ENCODE measurements around the gene NBPF14.
"Not testable (repeated sequence)": the region's sequence is repeated elsewhere in the genome, so short reads cannot be mapped to it uniquely, and the experiment has no call there.

The NBPF14 gene

DNA sequence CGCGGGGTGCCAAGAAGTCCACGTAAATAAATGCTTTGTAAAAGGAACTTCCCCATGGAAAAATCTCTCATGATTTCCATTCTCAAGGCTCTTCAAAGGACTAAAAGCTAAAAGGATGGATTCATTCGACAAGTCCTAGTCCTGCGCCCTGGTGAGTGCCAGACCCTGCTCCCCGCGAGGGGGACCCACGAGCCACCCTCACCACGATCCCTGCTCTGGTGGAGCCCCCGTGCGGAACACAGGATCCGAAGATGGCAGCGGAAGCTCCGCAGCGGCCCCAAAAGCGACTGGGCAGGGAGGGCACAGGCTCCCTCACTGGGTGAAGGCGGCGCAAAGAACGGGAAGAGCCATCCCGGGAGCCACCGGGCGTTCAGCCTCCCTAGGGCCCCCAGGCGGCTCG lies 67.2 kb downstream of the NBPF14 start:
- H3K9ac ChIP-seq (ENCODE audit: low read depth, low read length, poor library complexity, severe bottlenecking); H3K4me2 ChIP-seq (ENCODE audit: low read depth, low read length, poor library complexity, severe bottlenecking); H3K9me2 ChIP-seq (replicated peaks; ENCODE audit: low read depth, low read length); H3K9me3 ChIP-seq (ENCODE audit: insufficient read depth, low read depth, low read length); H3K79me2 ChIP-seq (ENCODE audit: insufficient read depth, low read length); H2AFZ ChIP-seq (ENCODE audit: low read length); H3K4me3 ChIP-seq (ENCODE audit: low read length, poor library complexity, severe bottlenecking); H3K4me1 ChIP-seq (ENCODE audit: insufficient read depth, low read length, poor library complexity, severe bottlenecking); H3K27me3 ChIP-seq (ENCODE audit: insufficient read depth, low read length, poor library complexity, severe bottlenecking); H4K20me1 ChIP-seq (ENCODE audit: insufficient read depth, low read length, poor library complexity, severe bottlenecking); H3F3A ChIP-seq (ENCODE audit: low read depth); H3K36me3 ChIP-seq (ENCODE audit: insufficient read depth, low read length): not testable (repeated sequence)

DNA sequence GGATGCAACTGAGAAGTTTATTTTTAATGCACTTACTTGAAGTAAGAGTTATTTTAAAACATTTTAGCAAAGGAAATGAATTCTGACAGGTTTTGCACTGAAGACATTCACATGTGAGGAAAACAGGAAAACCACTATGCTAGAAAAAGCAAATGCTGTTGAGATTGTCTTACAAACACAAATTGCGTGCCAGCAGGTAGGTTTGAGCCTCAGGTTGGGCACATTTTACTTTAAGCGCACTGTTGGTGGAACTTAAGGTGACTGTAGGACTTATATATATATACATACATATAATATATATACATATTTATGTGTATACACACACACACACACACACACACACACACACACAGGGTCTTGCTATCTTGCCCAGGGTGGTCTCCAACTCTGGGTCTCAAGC lies 69.2 kb downstream of the NBPF14 start:
- not testable (repeated sequence) for H3K9me2 ChIP-seq (replicated peaks; ENCODE audit: low read depth, low read length); H3K79me2 ChIP-seq (ENCODE audit: insufficient read depth, low read length); H3K36me3 ChIP-seq (ENCODE audit: insufficient read depth, low read length); H3F3A ChIP-seq (ENCODE audit: low read depth); H3K9ac ChIP-seq (ENCODE audit: low read depth, low read length, poor library complexity, severe bottlenecking); H3K27me3 ChIP-seq (ENCODE audit: insufficient read depth, low read length, poor library complexity, severe bottlenecking); H3K4me3 ChIP-seq (ENCODE audit: low read length, poor library complexity, severe bottlenecking); H3K9me3 ChIP-seq (ENCODE audit: insufficient read depth, low read depth, low read length); H3K4me1 ChIP-seq (ENCODE audit: insufficient read depth, low read length, poor library complexity, severe bottlenecking); H2AFZ ChIP-seq (ENCODE audit: low read length); H4K20me1 ChIP-seq (ENCODE audit: insufficient read depth, low read length, poor library complexity, severe bottlenecking); H3K4me2 ChIP-seq (ENCODE audit: low read depth, low read length, poor library complexity, severe bottlenecking)

DNA sequence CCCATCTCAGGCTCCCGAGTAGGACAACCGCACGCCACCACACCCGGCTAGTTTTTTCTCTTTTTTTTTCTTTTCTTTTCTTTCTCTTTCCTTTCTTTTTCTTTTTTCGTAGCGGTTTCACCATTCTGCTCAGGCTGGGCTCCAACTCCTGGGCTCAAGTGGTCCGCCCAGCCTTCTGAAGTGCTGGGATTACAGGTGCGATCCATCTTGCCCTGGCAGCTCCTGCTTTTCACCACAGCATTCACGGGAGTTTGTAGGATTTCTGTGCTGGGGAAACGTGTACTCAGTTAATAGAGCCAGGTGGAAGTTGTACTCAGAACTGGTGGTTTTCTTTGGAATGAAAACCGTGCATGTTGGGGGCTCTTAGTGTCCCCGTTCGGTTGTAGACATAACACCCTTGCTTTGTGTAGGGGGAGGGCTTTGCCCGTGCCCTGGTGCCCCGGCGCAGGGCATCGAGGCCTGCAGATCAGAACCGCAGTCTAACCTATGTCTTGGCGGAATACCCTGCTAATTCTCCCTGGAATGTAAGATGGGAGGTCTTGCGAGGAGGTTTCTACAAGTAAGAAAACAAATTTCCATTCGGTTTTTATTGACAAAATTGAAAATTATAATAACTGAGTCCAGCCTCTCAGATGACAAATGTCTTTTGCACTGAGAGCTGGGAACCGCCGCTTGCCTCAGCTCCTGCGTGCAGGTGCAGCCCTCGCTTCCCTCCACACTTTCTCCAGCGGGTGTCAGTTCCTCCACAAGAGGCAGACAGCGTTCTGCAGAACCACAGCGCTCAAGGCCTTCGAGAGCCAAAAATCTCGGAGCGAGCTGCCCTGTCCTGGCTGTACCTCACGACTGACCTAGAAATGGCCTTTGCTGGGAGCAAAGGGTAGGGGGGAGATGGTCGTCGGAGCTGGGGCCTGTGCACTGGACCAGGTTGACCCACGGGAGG lies 72.3 kb downstream of the NBPF14 start:
- H3K9me3 ChIP-seq (ENCODE audit: insufficient read depth, low read depth, low read length); H3K4me1 ChIP-seq (ENCODE audit: insufficient read depth, low read length, poor library complexity, severe bottlenecking); H3F3A ChIP-seq (ENCODE audit: low read depth); H2AFZ ChIP-seq (ENCODE audit: low read length); H3K9me2 ChIP-seq (replicated peaks; ENCODE audit: low read depth, low read length); H4K20me1 ChIP-seq (ENCODE audit: insufficient read depth, low read length, poor library complexity, severe bottlenecking); H3K27me3 ChIP-seq (ENCODE audit: insufficient read depth, low read length, poor library complexity, severe bottlenecking); H3K79me2 ChIP-seq (ENCODE audit: insufficient read depth, low read length); H3K36me3 ChIP-seq (ENCODE audit: insufficient read depth, low read length): not testable (repeated sequence)
- Histone ChIP-seq H3K4me2 (ENCODE audit: low read depth, low read length, poor library complexity, severe bottlenecking) (peak overlapping the region; percentile 62), H3K4me3 (ENCODE audit: low read length, poor library complexity, severe bottlenecking) (peak overlapping the region; percentile 70), H3K9ac (ENCODE audit: low read depth, low read length, poor library complexity, severe bottlenecking) (peak overlapping the region; percentile 75)

DNA sequence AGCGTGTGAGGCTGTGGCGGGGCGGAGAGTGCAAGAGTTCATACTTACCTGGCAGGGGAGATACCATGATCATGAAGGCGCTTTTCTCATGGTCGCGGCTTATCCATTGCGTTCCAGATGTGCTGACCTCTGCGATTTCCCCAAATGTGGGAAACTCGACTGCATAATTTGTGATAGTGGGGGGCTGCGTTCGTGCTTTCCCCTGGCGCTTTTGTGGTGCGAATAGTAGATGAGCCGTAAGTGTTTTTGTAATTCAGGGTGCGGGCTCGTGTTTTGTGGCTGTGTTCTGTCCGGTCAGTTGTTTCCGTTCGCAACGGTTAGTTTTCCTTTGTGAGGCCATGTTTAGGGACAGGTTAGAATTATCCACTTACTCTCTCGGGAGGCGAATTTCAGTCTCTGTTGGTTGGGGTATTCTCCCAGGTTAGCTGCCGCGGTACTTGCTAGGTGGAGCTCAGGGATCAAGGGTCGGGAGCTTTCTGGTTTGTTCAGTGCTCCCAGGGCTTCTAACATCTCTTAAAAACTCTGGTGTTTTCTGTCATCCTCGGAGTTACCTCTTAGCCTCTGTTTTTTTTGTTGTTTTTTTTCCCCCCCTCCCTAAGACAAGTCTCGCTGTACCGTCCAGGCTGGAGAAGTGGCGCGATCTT lies 73.1 kb downstream of the NBPF14 start:
- H3K4me1 ChIP-seq (ENCODE audit: insufficient read depth, low read length, poor library complexity, severe bottlenecking); H3F3A ChIP-seq (ENCODE audit: low read depth); H3K79me2 ChIP-seq (ENCODE audit: insufficient read depth, low read length); H3K27me3 ChIP-seq (ENCODE audit: insufficient read depth, low read length, poor library complexity, severe bottlenecking); H3K9me3 ChIP-seq (ENCODE audit: insufficient read depth, low read depth, low read length); H3K9me2 ChIP-seq (replicated peaks; ENCODE audit: low read depth, low read length); H4K20me1 ChIP-seq (ENCODE audit: insufficient read depth, low read length, poor library complexity, severe bottlenecking); H3K36me3 ChIP-seq (ENCODE audit: insufficient read depth, low read length): not testable (repeated sequence)
- Histone ChIP-seq H3K9ac (ENCODE audit: low read depth, low read length, poor library complexity, severe bottlenecking) (peak overlapping the region; percentile 75), H2AFZ (ENCODE audit: low read length) (peak overlapping the region; percentile 71; the same call in 1 of the 2 replicates), H3K4me3 (ENCODE audit: low read length, poor library complexity, severe bottlenecking) (peak overlapping the region; percentile 70), H3K4me2 (ENCODE audit: low read depth, low read length, poor library complexity, severe bottlenecking) (peak overlapping the region; percentile 62)

DNA sequence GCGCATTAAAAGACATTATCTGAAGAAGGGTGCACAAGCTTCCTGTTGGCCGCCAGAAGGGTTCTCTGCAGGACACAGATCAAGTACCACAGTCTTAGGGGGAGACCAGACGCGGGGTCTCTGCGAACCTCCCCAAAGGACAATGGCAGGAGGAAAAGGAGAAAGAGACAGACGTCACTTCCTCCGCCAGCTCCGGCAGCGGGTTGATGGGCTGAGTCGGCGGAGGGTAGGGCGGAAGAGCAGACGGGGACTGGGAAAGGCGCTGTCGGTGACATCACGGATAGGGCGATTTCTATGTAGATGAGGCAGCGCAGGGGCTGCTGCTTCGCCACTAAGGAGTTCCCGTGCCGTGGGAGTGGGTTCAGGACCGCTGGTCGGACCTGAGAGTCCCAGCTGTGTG lies 73.7 kb downstream of the NBPF14 start:
- H4K20me1 ChIP-seq (ENCODE audit: insufficient read depth, low read length, poor library complexity, severe bottlenecking); H3K79me2 ChIP-seq (ENCODE audit: insufficient read depth, low read length); H3K4me3 ChIP-seq (ENCODE audit: low read length, poor library complexity, severe bottlenecking); H3K9ac ChIP-seq (ENCODE audit: low read depth, low read length, poor library complexity, severe bottlenecking); H3K36me3 ChIP-seq (ENCODE audit: insufficient read depth, low read length); H3K9me3 ChIP-seq (ENCODE audit: insufficient read depth, low read depth, low read length); H3K9me2 ChIP-seq (replicated peaks; ENCODE audit: low read depth, low read length); H3F3A ChIP-seq (ENCODE audit: low read depth); H3K4me1 ChIP-seq (ENCODE audit: insufficient read depth, low read length, poor library complexity, severe bottlenecking); H3K27me3 ChIP-seq (ENCODE audit: insufficient read depth, low read length, poor library complexity, severe bottlenecking): not testable (repeated sequence)
- H3K4me2 ChIP-seq (ENCODE audit: low read depth, low read length, poor library complexity, severe bottlenecking): peak overlapping the region; percentile 44
- H2AFZ ChIP-seq (ENCODE audit: low read length): 0 out of 2 replicates have a peak overlapping the region, but pooled peaks have one; percentile 49

DNA sequence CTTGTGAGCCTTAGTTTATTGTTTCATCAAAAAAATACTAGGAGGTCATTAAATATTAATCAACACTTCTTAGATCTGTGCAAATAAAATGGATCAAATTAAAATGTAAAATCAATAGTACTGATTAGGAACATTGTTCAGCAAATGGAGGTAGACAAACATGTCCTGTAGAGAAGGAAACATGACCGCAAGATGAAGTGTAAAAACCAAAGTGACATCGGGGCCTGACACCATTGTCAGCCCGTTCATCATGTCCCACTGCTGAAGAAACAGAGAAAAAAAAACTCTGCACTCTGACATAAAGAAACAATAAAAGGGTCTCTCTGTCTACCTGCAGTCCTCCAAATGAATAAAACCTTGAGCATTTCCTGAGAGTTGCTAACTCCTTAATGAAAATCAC lies 81.5 kb downstream of the NBPF14 start:
- not testable (repeated sequence) for H3K4me3 ChIP-seq (ENCODE audit: low read length, poor library complexity, severe bottlenecking); H2AFZ ChIP-seq (ENCODE audit: low read length); H4K20me1 ChIP-seq (ENCODE audit: insufficient read depth, low read length, poor library complexity, severe bottlenecking); H3K9me3 ChIP-seq (ENCODE audit: insufficient read depth, low read depth, low read length); H3K27me3 ChIP-seq (ENCODE audit: insufficient read depth, low read length, poor library complexity, severe bottlenecking); H3F3A ChIP-seq (ENCODE audit: low read depth); H3K79me2 ChIP-seq (ENCODE audit: insufficient read depth, low read length); H3K4me2 ChIP-seq (ENCODE audit: low read depth, low read length, poor library complexity, severe bottlenecking); H3K36me3 ChIP-seq (ENCODE audit: insufficient read depth, low read length); H3K9me2 ChIP-seq (replicated peaks; ENCODE audit: low read depth, low read length); H3K4me1 ChIP-seq (ENCODE audit: insufficient read depth, low read length, poor library complexity, severe bottlenecking); H3K9ac ChIP-seq (ENCODE audit: low read depth, low read length, poor library complexity, severe bottlenecking)

DNA sequence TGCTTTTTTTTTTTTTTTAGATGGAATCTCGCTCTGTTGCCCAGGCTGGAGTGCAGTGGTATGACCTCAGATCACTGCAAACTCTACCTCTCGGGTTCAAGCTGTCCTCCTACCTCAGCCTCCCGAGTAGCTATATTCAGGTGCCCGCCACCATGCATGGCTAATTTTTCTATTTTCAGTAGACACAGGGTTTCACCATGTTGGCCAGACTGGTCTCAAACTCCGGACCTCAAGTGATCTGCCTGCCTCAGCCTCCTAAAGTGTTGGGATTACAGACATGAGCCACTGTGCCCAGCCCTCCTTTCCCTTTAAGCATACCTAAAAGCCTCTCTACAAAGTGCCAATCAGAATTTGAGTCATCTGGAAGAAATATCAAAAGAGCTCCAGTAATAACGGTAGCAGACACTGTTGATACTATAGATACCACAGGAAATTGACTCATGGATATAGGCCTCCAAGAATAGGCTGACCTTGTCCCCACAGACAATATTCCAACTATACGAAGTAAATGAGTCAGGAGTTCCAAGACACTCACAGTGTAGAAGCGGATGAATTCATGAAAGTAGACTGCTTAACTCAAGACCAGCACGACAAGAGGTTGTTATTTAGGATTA lies 83.1 kb downstream of the NBPF14 start:
- not testable (repeated sequence) for H4K20me1 ChIP-seq (ENCODE audit: insufficient read depth, low read length, poor library complexity, severe bottlenecking); H3K36me3 ChIP-seq (ENCODE audit: insufficient read depth, low read length); H2AFZ ChIP-seq (ENCODE audit: low read length); H3K4me1 ChIP-seq (ENCODE audit: insufficient read depth, low read length, poor library complexity, severe bottlenecking); H3K27me3 ChIP-seq (ENCODE audit: insufficient read depth, low read length, poor library complexity, severe bottlenecking); H3K9me3 ChIP-seq (ENCODE audit: insufficient read depth, low read depth, low read length); H3K9me2 ChIP-seq (replicated peaks; ENCODE audit: low read depth, low read length); H3F3A ChIP-seq (ENCODE audit: low read depth); H3K4me2 ChIP-seq (ENCODE audit: low read depth, low read length, poor library complexity, severe bottlenecking); H3K79me2 ChIP-seq (ENCODE audit: insufficient read depth, low read length); H3K4me3 ChIP-seq (ENCODE audit: low read length, poor library complexity, severe bottlenecking); H3K9ac ChIP-seq (ENCODE audit: low read depth, low read length, poor library complexity, severe bottlenecking)
